ENCODE measurements around the gene GRK6. TPM values are rescaled to one million over a fixed set of nuclear protein-coding genes. Genes with fewer than 3 reads are reported as not detected.

The GRK6 gene
- total RNA-seq, 2 experiments from 2014 or later: 186 to 192 TPM

DNA sequence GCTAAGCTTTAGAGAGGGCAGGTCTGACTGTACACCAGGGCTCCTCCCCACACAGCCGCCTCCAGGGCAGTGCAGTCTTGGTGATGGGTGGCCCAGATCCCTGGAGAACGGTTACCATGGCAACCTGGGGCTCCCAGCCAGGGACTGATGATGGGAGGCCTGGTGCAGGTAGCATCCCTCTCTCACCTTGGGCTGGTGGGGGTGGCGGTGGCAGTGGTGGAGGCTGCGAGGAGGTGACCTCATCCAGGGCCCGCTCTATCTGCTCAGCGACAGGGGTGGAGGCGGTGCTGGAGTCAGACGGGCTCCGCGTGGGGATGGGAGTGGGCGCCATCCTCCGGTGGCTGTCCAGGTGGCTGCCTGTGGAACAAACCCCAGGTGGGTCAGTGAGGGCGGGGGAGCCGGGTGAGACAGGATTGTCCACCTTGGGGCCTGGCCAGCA, 32.5 kb downstream of the GRK6 start:
- no peaks in the 10 kb centered on the region for H3K27me3 Mint-ChIP-seq
- H3K36me3 ChIP-seq (ENCODE audit: insufficient read depth, low read length): no peaks in the 10 kb centered on the region
- H3K4me1 Mint-ChIP-seq (ENCODE audit: low read depth): peaks cover 15% of the 10 kb centered on the region
- H3K9me3 Mint-ChIP-seq: no peaks in the 10 kb centered on the region
- DNase-seq (peak in 1 of 14 experiments; percentile 49), ATAC-seq (ENCODE audit: poor library complexity) (no peak)
- ChIA-PET CTCF (interaction anchor here (8.0 to 16.6 kb wide), 2 partner anchors 54 to 67 kb away, joined by 115 to 352 read pairs; partner anchors contain the start of genes F12 and PFN3), POLR2A (no interaction called here)
- peaks cover 41% of the 10 kb centered on the region for H3K4me1 ChIP-seq (ENCODE audit: insufficient read depth, low read length)
- TF ChIP-seq, protein P1, sequence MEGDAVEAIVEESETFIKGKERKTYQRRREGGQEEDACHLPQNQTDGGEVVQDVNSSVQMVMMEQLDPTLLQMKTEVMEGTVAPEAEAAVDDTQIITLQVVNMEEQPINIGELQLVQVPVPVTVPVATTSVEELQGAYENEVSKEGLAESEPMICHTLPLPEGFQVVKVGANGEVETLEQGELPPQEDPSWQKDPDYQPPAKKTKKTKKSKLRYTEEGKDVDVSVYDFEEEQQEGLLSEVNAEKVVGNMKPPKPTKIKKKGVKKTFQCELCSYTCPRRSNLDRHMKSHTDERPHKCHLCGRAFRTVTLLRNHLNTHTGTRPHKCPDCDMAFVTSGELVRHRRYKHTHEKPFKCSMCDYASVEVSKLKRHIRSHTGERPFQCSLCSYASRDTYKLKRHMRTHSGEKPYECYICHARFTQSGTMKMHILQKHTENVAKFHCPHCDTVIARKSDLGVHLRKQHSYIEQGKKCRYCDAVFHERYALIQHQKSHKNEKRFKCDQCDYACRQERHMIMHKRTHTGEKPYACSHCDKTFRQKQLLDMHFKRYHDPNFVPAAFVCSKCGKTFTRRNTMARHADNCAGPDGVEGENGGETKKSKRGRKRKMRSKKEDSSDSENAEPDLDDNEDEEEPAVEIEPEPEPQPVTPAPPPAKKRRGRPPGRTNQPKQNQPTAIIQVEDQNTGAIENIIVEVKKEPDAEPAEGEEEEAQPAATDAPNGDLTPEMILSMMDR (IDR thresholded peaks at IDR 0.05): no peak
- H3K36me3 Mint-ChIP-seq (ENCODE audit: low read depth): peaks cover 6% of the 10 kb centered on the region
- no peaks in the 10 kb centered on the region for H3K27me3 ChIP-seq (ENCODE audit: control insufficient read depth in 1 of 2, insufficient read depth in 2 of 2, low read length in 2 of 2)
- no peak overlapping the region for H3K4me3 ChIP-seq (ENCODE audit: low read length)
- H3K27ac Mint-ChIP-seq: no peak overlapping the region
- no peak overlapping the region for H3K4me3 Mint-ChIP-seq
- no peak overlapping the region for H3K27ac ChIP-seq (ENCODE audit: low read depth in 1 of 2, low read length in 2 of 2)
- intact Hi-C loops (cut with DNase I, micrococcal nuclease): loop anchor here in 1 of 2 experiments (5.0 kb wide), 1 partner anchor 142 kb away; no protein-coding TSS in a partner anchor
- no peaks in the 10 kb centered on the region for H3K9me3 ChIP-seq (ENCODE audit: control insufficient read depth in 1 of 2, insufficient read depth in 1 of 2, low read length in 2 of 2)

DNA sequence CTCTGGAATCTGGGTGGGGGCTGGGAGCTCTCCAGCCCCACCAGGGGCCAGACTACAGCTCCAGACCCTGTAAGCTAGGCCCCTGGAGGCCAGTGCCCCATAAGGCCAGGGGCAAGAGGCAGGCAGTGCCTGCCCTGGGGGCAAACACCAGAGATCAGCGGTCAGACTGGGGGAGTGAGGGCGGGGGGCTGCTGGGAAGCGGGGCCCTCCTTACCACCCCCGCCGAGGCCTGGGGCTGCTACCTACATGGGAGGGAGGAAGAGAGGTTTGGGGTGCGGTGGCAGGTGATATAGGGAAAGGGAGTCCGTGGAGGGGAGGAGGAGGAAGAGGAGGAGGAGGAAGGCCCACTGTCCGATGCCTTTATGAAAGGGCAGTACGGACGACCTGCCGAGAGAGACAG, 32.9 kb downstream of the GRK6 start:
- Mint-ChIP-seq H3K4me3 (no peak overlapping the region), H3K9me3 (no peaks in the 10 kb centered on the region), H3K4me1 (ENCODE audit: low read depth) (peaks cover 12% of the 10 kb centered on the region), H3K27me3 (no peaks in the 10 kb centered on the region), H3K27ac (no peak overlapping the region), H3K36me3 (ENCODE audit: low read depth) (peaks cover 4% of the 10 kb centered on the region)
- ATAC-seq (ENCODE audit: poor library complexity) (no peak), DNase-seq (no peak)
- no peak overlapping the region for H3K27ac ChIP-seq (ENCODE audit: low read depth in 1 of 2, low read length in 2 of 2)
- H3K9me3 ChIP-seq (ENCODE audit: control insufficient read depth in 1 of 2, insufficient read depth in 1 of 2, low read length in 2 of 2): no peaks in the 10 kb centered on the region
- TF ChIP-seq, protein P1 (IDR thresholded peaks at IDR 0.05): no peak
- H3K4me1 ChIP-seq (ENCODE audit: insufficient read depth, low read length): peaks cover 37% of the 10 kb centered on the region
- no peaks in the 10 kb centered on the region for H3K27me3 ChIP-seq (ENCODE audit: control insufficient read depth in 1 of 2, insufficient read depth in 2 of 2, low read length in 2 of 2)
- intact Hi-C loops (cut with DNase I, micrococcal nuclease): loop anchor here in 1 of 2 experiments (5.0 kb wide), 1 partner anchor 142 kb away; no protein-coding TSS in a partner anchor
- H3K36me3 ChIP-seq (ENCODE audit: insufficient read depth, low read length): no peaks in the 10 kb centered on the region
- ChIA-PET POLR2A (no interaction called here), CTCF (interaction anchor here (1.4 to 16.6 kb wide), 3 partner anchors 54 to 68 kb away, joined by 3 to 352 read pairs (median 115); partner anchors contain the start of genes F12 and PFN3)
- no peak overlapping the region for H3K4me3 ChIP-seq (ENCODE audit: low read length)

DNA sequence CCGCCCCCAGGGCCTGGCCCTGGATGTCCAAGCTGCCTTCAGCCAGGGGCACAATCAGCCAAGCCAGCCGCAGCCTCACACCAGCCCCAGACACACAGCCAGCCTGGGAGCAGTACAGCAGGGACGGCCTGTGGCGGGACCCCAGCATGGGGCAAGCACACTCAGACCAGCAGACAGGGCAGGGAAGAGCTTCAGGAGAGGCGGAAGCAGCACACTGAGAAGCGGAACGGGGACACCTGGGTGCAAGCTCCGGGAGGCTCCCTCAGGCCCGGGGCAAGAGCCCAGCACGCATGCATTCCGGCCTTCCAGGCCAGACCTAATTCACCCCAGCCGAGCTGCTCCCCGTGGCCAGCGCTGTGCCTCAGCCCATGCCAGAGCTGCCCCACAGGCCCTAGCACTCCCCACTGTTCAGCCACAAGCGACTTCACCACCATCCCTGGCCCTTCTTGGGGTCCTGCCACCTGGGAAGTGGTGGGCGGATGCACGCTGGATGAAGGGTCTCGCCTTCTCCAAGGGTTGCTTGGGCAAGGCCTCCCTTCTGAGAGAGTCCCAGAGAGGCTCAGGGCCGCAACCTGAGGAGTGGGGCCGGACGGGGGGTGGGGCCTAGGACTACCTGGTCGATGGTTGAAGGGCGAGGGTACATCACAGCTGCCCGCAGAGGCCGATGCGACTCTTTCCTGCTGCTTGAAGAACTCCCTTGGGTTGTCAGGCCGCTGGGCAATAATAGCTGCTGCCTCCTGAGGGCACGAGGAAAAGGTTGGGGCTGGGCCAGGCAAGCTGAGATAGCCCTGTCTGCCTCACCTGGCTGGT, 33.5 kb downstream of the GRK6 start:
- Mint-ChIP-seq H3K4me1 (ENCODE audit: low read depth) (peaks cover 12% of the 10 kb centered on the region), H3K27ac (no peak overlapping the region), H3K27me3 (no peaks in the 10 kb centered on the region), H3K9me3 (no peaks in the 10 kb centered on the region), H3K4me3 (no peak overlapping the region), H3K36me3 (ENCODE audit: low read depth) (peaks cover 4% of the 10 kb centered on the region)
- H3K9me3 ChIP-seq (ENCODE audit: control insufficient read depth in 1 of 2, insufficient read depth in 1 of 2, low read length in 2 of 2): no peaks in the 10 kb centered on the region
- intact Hi-C loops (cut with DNase I, micrococcal nuclease): loop anchor here in 1 of 2 experiments (5.0 kb wide), 1 partner anchor 143 kb away; no protein-coding TSS in a partner anchor
- POLR2A ChIA-PET: interaction anchor here (0.6 kb wide), 1 partner anchor 58 kb away, joined by 3 read pairs; no protein-coding TSS in a partner anchor
- DNase-seq: no peak
- no peak for ATAC-seq (ENCODE audit: poor library complexity)
- CTCF ChIA-PET: interaction anchor here (1.4 kb wide), 1 partner anchor 56 kb away, joined by 3 read pairs; no protein-coding TSS in a partner anchor
- peaks cover 33% of the 10 kb centered on the region for H3K4me1 ChIP-seq (ENCODE audit: insufficient read depth, low read length)
- no peak overlapping the region for H3K4me3 ChIP-seq (ENCODE audit: low read length)
- no peaks in the 10 kb centered on the region for H3K36me3 ChIP-seq (ENCODE audit: insufficient read depth, low read length)
- TF ChIP-seq, protein P1 (IDR thresholded peaks at IDR 0.05): no peak
- no peak overlapping the region for H3K27ac ChIP-seq (ENCODE audit: low read depth in 1 of 2, low read length in 2 of 2)
- H3K27me3 ChIP-seq (ENCODE audit: control insufficient read depth in 1 of 2, insufficient read depth in 2 of 2, low read length in 2 of 2): no peaks in the 10 kb centered on the region

All from CD4-positive, alpha-beta T cell (primary cell).